Measurements from ENCODE around the gene NDUFS8. TPM values are rescaled to one million over a fixed set of nuclear protein-coding genes. Genes with fewer than 3 reads are reported as not detected.

Gene NDUFS8
- total RNA-seq: 100 to 1,000 TPM in 1 of 4 donors, 10 to 100 TPM in 3; 69.8 to 143 (median 80.2) TPM

GRCh38 chr11:68030318-68031143 lies at the start of gene NDUFS8:
TSS of gene NDUFS8 (plus strand) at chr11:68030681. CDS start at chr11:68032152, 1,471 bp downstream.
- TF ChIP-seq CTCF (IDR thresholded peaks at IDR 0.05; ENCODE audit: low read depth): no peak

GRCh38 chr11:67983951-67984350 lies 46.5 kb upstream of the NDUFS8 start:
- no peak for TF ChIP-seq CTCF (IDR thresholded peaks at IDR 0.05; ENCODE audit: low read depth)

GRCh38 chr11:67996051-67996450 lies 34.4 kb upstream of the NDUFS8 start:
- TF ChIP-seq CTCF (IDR thresholded peaks at IDR 0.05; ENCODE audit: low read depth): no peak

GRCh38 chr11:67996622-67997474 lies 33.6 kb upstream of the NDUFS8 start:
- TF ChIP-seq CTCF (IDR thresholded peaks at IDR 0.05; ENCODE audit: low read depth): no peak

- TF ChIP-seq CTCF (IDR thresholded peaks at IDR 0.05; ENCODE audit: low read depth): no peak
Observed at GRCh38 chr11:67997475-67997921, 33.0 kb upstream of the NDUFS8 start.

GRCh38 chr11:67998150-67999045 lies 32.1 kb upstream of the NDUFS8 start:
- TF ChIP-seq CTCF (IDR thresholded peaks at IDR 0.05; ENCODE audit: low read depth): no peak
